HG02840 (cell line): ENCODE data around the gene IPO7.

ENCODE experiments used
- ATAC-seq: cut with Tn5 transposase; IDR thresholded peaks from one replicate; pipeline ENCODE4 v1.9.1; 2021; ENCODE audit warnings: mild to moderate bottlenecking, moderate library complexity, moderate number of reproducible peaks; ENCODE audit not compliant: unreplicated experiment, low FRiP score

The IPO7 gene

GRCh38 chr11:9489080-9489765 is 104.8 kb downstream of the IPO7 start:
- no peak for ATAC-seq

- ATAC-seq, result no peak
Observed at GRCh38 chr11:9490376-9490775, 105.9 kb downstream of the IPO7 start.

- ATAC-seq, result no peak
Observed at GRCh38 chr11:9493492-9493891, 109.0 kb downstream of the IPO7 start.

GRCh38 chr11:9494316-9494715 is 109.9 kb downstream of the IPO7 start:
- ATAC-seq, result no peak

GRCh38 chr11:9495803-9496514 is 111.5 kb downstream of the IPO7 start:
- no peak for ATAC-seq
